ENCODE data around the gene DDRGK1. TPM values are rescaled to one million over a fixed set of nuclear protein-coding genes. Genes with fewer than 3 reads are reported as not detected.

Gene DDRGK1
- total and polyA plus RNA-seq, 2 of the 8 experiments (the other 6 are each of a cell fraction or from before 2014, with no cell fraction given): 29.4 to 42.0 TPM

DNA sequence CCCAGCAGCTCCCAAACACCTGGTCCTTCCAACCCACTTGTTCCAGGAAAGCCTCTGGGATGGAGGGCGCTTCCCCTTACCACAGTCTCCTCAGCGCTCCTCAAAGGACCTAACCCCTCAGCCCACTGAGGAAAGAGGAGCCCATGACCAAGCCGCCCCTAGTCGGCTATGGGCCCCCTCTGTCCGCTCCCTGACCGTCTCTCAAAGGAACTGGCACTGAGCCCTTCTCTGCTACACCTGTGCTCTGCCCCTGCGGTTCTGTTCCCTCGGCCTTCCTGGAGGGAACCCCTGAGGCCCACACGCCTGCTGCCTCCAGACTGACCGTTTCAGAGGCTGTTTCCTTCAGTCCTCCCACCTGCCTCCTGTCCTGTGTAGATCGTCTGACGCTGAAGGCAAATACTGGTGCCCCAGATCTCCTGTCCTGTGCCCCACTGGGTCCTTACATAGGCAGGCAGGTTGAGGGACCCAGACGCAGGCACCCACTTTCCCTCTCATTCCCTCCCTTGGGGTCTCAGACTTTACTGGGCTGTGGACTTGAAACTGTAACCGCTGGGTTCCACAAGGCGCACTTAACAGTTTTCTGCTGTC, 36.4 kb upstream of the DDRGK1 start (continued):
- TF ChIP-seq, protein P1, sequence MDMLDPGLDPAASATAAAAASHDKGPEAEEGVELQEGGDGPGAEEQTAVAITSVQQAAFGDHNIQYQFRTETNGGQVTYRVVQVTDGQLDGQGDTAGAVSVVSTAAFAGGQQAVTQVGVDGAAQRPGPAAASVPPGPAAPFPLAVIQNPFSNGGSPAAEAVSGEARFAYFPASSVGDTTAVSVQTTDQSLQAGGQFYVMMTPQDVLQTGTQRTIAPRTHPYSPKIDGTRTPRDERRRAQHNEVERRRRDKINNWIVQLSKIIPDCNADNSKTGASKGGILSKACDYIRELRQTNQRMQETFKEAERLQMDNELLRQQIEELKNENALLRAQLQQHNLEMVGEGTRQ (IDR thresholded peaks at IDR 0.05; ENCODE audit: low read length): no peak
- no peak for TF ChIP-seq TEAD4 (IDR thresholded peaks at IDR 0.05; ENCODE audit: low read depth, low read length)
